ENCODE results near the gene MYO15B. TPM values are rescaled to one million over a fixed set of nuclear protein-coding genes. Genes with fewer than 3 reads are reported as not detected.
"Not testable (repeated sequence)": the region's sequence is repeated elsewhere in the genome, so short reads cannot be mapped to it uniquely, and the experiment has no call there.

Gene MYO15B
- total RNA-seq, 2 experiments from 2014 or later = 11.3 to 13.7 TPM

- H3K27ac Mint-ChIP-seq = no peak overlapping the region
- no peaks in the 10 kb centered on the region for H3K9me3 Mint-ChIP-seq
- no peaks in the 10 kb centered on the region for H3K36me3 Mint-ChIP-seq (ENCODE audit: low read depth)
- no peak overlapping the region for H3K4me3 Mint-ChIP-seq
- ChIA-PET POLR2A (no interaction called here), CTCF (no interaction called here)
- no peak for DNase-seq
- H3K27me3 Mint-ChIP-seq = no peaks in the 10 kb centered on the region
- H3K4me1 Mint-ChIP-seq = peaks cover 3% of the 10 kb centered on the region
These were observed 13.6 kb upstream of the MYO15B start for GRCh38 chr17:75573994-75574393.

- POLR2A ChIA-PET = no interaction called here
- H3K4me3 Mint-ChIP-seq = no peak overlapping the region
These were observed 13.1 kb upstream of the MYO15B start for GRCh38 chr17:75574404-75575036.

GRCh38 chr17:75575197-75575596 is 12.4 kb upstream of the MYO15B start:
- DNase-seq = no peak
- H3K36me3 Mint-ChIP-seq (ENCODE audit: low read depth) = no peaks in the 10 kb centered on the region
- H3K27ac Mint-ChIP-seq = no peak overlapping the region
- H3K4me1 Mint-ChIP-seq = peaks cover 3% of the 10 kb centered on the region
- no peak overlapping the region for H3K4me3 Mint-ChIP-seq
- ChIA-PET POLR2A (no interaction called here), CTCF (no interaction called here)
- H3K9me3 Mint-ChIP-seq = no peaks in the 10 kb centered on the region
- no peaks in the 10 kb centered on the region for H3K27me3 Mint-ChIP-seq

More at GRCh38 chr17:75574404-75575036, 13.1 kb upstream of the MYO15B start:
- Mint-ChIP-seq H3K27ac (no peak overlapping the region), H3K36me3 (ENCODE audit: low read depth) (no peaks in the 10 kb centered on the region), H3K27me3 (no peaks in the 10 kb centered on the region), H3K9me3 (no peaks in the 10 kb centered on the region), H3K4me1 (peaks cover 3% of the 10 kb centered on the region)
- CTCF ChIA-PET = no interaction called here
- no peak for DNase-seq

GRCh38 chr17:75575728-75576127 is 11.9 kb upstream of the MYO15B start:
- ChIA-PET CTCF (no interaction called here), POLR2A (no interaction called here)
- no peaks in the 10 kb centered on the region for H3K27me3 Mint-ChIP-seq
- no peaks in the 10 kb centered on the region for H3K9me3 Mint-ChIP-seq
- no peak overlapping the region for H3K4me3 Mint-ChIP-seq
- H3K27ac Mint-ChIP-seq = no peak overlapping the region
- no peaks in the 10 kb centered on the region for H3K36me3 Mint-ChIP-seq (ENCODE audit: low read depth)
- no peak for DNase-seq
- H3K4me1 Mint-ChIP-seq = peaks cover 3% of the 10 kb centered on the region

GRCh38 chr17:75576661-75577060 is 10.9 kb upstream of the MYO15B start:
- H3K4me3 Mint-ChIP-seq = no peak overlapping the region
- CTCF ChIA-PET = no interaction called here
- no peak for DNase-seq
- H3K27ac Mint-ChIP-seq = no peak overlapping the region
- peaks cover 2% of the 10 kb centered on the region for H3K9me3 Mint-ChIP-seq
- peaks cover 7% of the 10 kb centered on the region for H3K4me1 Mint-ChIP-seq
- peaks cover 6% of the 10 kb centered on the region for H3K27me3 Mint-ChIP-seq
- H3K36me3 Mint-ChIP-seq (ENCODE audit: low read depth) = no peaks in the 10 kb centered on the region
- POLR2A ChIA-PET = no interaction called here

GRCh38 chr17:75581121-75581725 is 6.4 kb upstream of the MYO15B start:
- Mint-ChIP-seq H3K27me3 (peaks cover 21% of the 10 kb centered on the region), H3K4me3 (peak overlapping the region; percentile 73)
- H3K4me1 Mint-ChIP-seq; H3K27ac Mint-ChIP-seq; H3K9me3 Mint-ChIP-seq; H3K36me3 Mint-ChIP-seq (ENCODE audit: low read depth): not testable (repeated sequence)
- ChIA-PET CTCF (interaction anchor here (0.8 to 1.6 kb wide), 7 partner anchors 9 to 167 kb away, joined by 3 to 7 read pairs (median 4); partner anchors contain the start of genes LLGL2, SMIM5 and TSEN54), POLR2A (interaction anchor here (0.9 to 1.4 kb wide), 6 partner anchors 10 to 172 kb away, joined by 3 to 5 read pairs (median 3); partner anchors contain the start of genes LLGL2, TMEM94 and TSEN54)
- DNase-seq = peak; percentile 55

GRCh38 chr17:75583197-75583596 is 4.4 kb upstream of the MYO15B start:
- H3K27ac Mint-ChIP-seq; H3K36me3 Mint-ChIP-seq (ENCODE audit: low read depth); POLR2A ChIA-PET; H3K4me3 Mint-ChIP-seq; H3K4me1 Mint-ChIP-seq; DNase-seq; H3K9me3 Mint-ChIP-seq: not testable (repeated sequence)
- CTCF ChIA-PET = interaction anchor here (0.8 to 1.6 kb wide), 5 partner anchors 17 to 170 kb away, joined by 3 to 8 read pairs (median 5); partner anchors contain the start of genes TMEM94 and TSEN54
- H3K27me3 Mint-ChIP-seq = peaks cover 37% of the 10 kb centered on the region

- no peak overlapping the region for H3K4me3 Mint-ChIP-seq
- peaks cover 37% of the 10 kb centered on the region for H3K27me3 Mint-ChIP-seq
- no peak for DNase-seq
- CTCF ChIA-PET = interaction anchor here (1.3 kb wide), 1 partner anchor 16 kb away, joined by 4 read pairs; no protein-coding TSS in a partner anchor
- H3K9me3 Mint-ChIP-seq = peaks cover 2% of the 10 kb centered on the region
- H3K27ac Mint-ChIP-seq = no peak overlapping the region
- H3K36me3 Mint-ChIP-seq (ENCODE audit: low read depth) = no peaks in the 10 kb centered on the region
- peaks cover 13% of the 10 kb centered on the region for H3K4me1 Mint-ChIP-seq
- POLR2A ChIA-PET = no interaction called here
These were observed 2.8 kb upstream of the MYO15B start for GRCh38 chr17:75584849-75585175.

GRCh38 chr17:75588596-75589011 is 1.0 kb downstream of the MYO15B start:
- DNase-seq = no peak
- Mint-ChIP-seq H3K4me1 (peaks cover 15% of the 10 kb centered on the region), H3K27me3 (peaks cover 30% of the 10 kb centered on the region), H3K4me3 (no peak overlapping the region), H3K27ac (no peak overlapping the region), H3K36me3 (ENCODE audit: low read depth) (no peaks in the 10 kb centered on the region), H3K9me3 (no peaks in the 10 kb centered on the region)
- ChIA-PET POLR2A (interaction anchor here (0.5 to 2.4 kb wide), 8 partner anchors 17 to 318 kb away, joined by 3 to 12 read pairs (median 4); partner anchors contain the start of genes LLGL2, MIF4GD, RECQL5 and TMEM94), CTCF (interaction anchor here (0.8 to 6.4 kb wide), 8 partner anchors 13 to 299 kb away, joined by 3 to 38 read pairs (median 6); partner anchors contain the start of genes SLC25A19, TMEM94 and TSEN54)

- ChIA-PET CTCF (interaction anchor here (1.0 to 6.4 kb wide), 6 partner anchors 13 to 194 kb away, joined by 3 to 38 read pairs (median 6); partner anchors contain the start of genes TMEM94 and TSEN54), POLR2A (interaction anchor here (0.6 to 2.4 kb wide), 6 partner anchors 13 to 300 kb away, joined by 3 to 12 read pairs (median 5); partner anchors contain the start of genes LLGL2, SLC25A19 and TMEM94)
- Mint-ChIP-seq H3K36me3 (ENCODE audit: low read depth) (no peaks in the 10 kb centered on the region), H3K27me3 (peaks cover 30% of the 10 kb centered on the region), H3K4me3 (peak overlapping the region; percentile 69), H3K27ac (peak overlapping the region; percentile 47), H3K4me1 (peaks cover 15% of the 10 kb centered on the region), H3K9me3 (no peaks in the 10 kb centered on the region)
- peak; percentile 97 for DNase-seq
These were observed 1.7 kb downstream of the MYO15B start for GRCh38 chr17:75589012-75589918.

GRCh38 chr17:75589919-75590303 is 2.3 kb downstream of the MYO15B start:
- CTCF ChIA-PET = interaction anchor here (0.9 to 6.4 kb wide), 5 partner anchors 12 to 195 kb away, joined by 3 to 38 read pairs (median 4); partner anchors contain the start of gene TSEN54
- no peak for DNase-seq
- peak overlapping the region; percentile 21 for H3K4me3 Mint-ChIP-seq
- POLR2A ChIA-PET = interaction anchor here (0.6 to 1.5 kb wide), 3 partner anchors 12 to 301 kb away, joined by 3 to 4 read pairs (median 4); partner anchors contain the start of gene SLC25A19
- peaks cover 28% of the 10 kb centered on the region for H3K27me3 Mint-ChIP-seq
- H3K36me3 Mint-ChIP-seq (ENCODE audit: low read depth) = no peaks in the 10 kb centered on the region
- H3K9me3 Mint-ChIP-seq = no peaks in the 10 kb centered on the region
- no peak overlapping the region for H3K27ac Mint-ChIP-seq
- H3K4me1 Mint-ChIP-seq = peaks cover 15% of the 10 kb centered on the region

GRCh38 chr17:75590314-75590761 is 2.7 kb downstream of the MYO15B start:
- Mint-ChIP-seq H3K9me3 (no peaks in the 10 kb centered on the region), H3K27me3 (peaks cover 24% of the 10 kb centered on the region), H3K4me1 (peaks cover 15% of the 10 kb centered on the region), H3K36me3 (ENCODE audit: low read depth) (no peaks in the 10 kb centered on the region), H3K4me3 (peak overlapping the region; percentile 21), H3K27ac (no peak overlapping the region)
- DNase-seq = no peak
- ChIA-PET CTCF (interaction anchor here (0.9 to 6.4 kb wide), 5 partner anchors 12 to 196 kb away, joined by 3 to 38 read pairs (median 4); partner anchors contain the start of gene TSEN54), POLR2A (interaction anchor here (0.6 to 1.5 kb wide), 3 partner anchors 12 to 301 kb away, joined by 3 to 4 read pairs (median 4); partner anchors contain the start of gene SLC25A19)
